Measurements from ENCODE around the gene PITPNC1. TPM values are rescaled to one million over a fixed set of nuclear protein-coding genes. Genes with fewer than 3 reads are reported as not detected.
A peak's percentile ranks its signal among the peaks of the same experiment; 100 is the strongest.

Gene PITPNC1
- total RNA-seq, 1 donor = 25.7 TPM

DNA sequence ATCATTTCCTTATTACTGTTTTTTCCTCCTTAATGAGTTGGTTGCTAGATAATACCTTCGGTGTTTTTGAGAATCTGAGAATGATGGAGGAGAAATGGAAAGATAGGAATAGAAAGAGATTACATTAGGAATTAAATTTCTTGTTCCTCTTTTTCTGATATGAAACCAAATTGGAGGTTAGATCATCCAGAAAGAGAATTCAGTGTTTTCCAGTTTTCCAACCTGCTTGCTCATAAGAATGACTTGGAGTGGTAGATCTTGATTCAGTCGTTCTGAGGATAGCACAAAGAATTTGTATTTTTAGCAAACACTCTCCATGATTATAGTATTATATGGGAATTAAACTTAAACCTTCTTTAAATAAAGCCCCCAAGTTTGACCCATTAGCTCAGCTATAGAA, 35.9 kb downstream of the PITPNC1 start:
- TF ChIP-seq, protein P1, sequence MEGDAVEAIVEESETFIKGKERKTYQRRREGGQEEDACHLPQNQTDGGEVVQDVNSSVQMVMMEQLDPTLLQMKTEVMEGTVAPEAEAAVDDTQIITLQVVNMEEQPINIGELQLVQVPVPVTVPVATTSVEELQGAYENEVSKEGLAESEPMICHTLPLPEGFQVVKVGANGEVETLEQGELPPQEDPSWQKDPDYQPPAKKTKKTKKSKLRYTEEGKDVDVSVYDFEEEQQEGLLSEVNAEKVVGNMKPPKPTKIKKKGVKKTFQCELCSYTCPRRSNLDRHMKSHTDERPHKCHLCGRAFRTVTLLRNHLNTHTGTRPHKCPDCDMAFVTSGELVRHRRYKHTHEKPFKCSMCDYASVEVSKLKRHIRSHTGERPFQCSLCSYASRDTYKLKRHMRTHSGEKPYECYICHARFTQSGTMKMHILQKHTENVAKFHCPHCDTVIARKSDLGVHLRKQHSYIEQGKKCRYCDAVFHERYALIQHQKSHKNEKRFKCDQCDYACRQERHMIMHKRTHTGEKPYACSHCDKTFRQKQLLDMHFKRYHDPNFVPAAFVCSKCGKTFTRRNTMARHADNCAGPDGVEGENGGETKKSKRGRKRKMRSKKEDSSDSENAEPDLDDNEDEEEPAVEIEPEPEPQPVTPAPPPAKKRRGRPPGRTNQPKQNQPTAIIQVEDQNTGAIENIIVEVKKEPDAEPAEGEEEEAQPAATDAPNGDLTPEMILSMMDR (IDR thresholded peaks at IDR 0.05; ENCODE audit: insufficient read depth, low read length) = no peak
- no peak for DNase-seq (ENCODE audit: low read depth)
- no peak overlapping the region for H3K4me3 ChIP-seq (ENCODE audit: low read depth, low read length)

DNA sequence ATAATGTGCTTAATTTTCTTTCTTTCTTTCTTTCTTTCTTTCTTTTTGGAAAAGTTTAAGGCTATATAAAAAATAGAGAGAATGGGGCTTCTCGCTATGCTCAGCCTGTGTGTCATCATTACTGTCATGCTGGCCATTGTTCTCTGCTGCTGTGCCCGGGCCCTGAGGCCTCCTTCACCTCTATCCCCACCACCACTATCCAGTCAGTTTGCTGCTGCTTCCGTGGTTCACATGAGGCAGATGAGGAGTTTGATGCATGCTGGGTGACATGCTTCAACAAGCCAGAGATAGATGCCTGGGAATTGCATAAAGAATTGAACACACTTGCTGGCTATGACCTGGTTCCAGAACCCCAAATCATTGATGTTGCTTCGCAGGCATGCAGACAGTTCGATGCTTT, 36.3 kb downstream of the PITPNC1 start:
- H3K4me3 ChIP-seq (ENCODE audit: low read depth, low read length) = no peak overlapping the region
- DNase-seq (ENCODE audit: low read depth) = no peak
- TF ChIP-seq, protein P1 (IDR thresholded peaks at IDR 0.05; ENCODE audit: insufficient read depth, low read length) = no peak

DNA sequence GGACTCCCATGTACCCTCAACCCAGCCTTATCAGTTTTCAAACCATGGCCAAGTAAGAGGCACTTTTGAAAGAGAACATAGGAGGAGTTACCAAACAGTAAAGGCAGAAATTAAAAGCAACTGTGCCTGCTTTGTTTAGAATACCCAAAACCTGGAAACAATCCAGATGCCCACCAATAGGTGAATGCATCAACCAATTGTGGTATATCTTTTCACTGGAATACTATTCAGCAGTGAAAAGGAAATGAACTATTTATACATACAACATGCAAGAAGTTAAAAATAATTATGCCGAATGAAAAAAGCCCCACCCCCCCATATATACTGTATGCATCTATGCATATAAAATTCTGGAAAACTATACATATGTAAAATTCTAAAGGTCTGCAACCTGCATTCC, 37.0 kb downstream of the PITPNC1 start:
- TF ChIP-seq, protein P1 (IDR thresholded peaks at IDR 0.05; ENCODE audit: insufficient read depth, low read length) = no peak

DNA sequence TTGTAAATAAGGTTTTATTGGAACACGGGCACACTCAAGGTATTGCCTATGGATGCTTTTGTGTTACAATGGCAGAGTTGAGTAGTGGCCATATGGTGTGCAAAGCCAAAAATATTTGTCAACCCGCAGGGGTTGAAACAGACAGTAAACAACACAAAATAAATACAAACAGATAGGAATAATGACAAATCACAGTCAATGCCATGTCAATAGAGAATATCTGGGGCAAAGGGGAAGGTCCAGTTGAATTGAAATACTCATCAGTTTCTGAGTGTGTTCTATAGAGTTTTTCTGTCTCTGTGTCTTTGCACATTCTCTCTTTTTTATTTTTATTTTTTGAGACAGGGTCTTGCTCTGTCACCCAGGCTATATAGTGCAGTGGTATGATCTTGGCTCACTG, 37.5 kb downstream of the PITPNC1 start:
- TF ChIP-seq, protein P1 (IDR thresholded peaks at IDR 0.05; ENCODE audit: insufficient read depth, low read length) = no peak
- DNase-seq (ENCODE audit: low read depth) = no peak
- no peak overlapping the region for H3K4me3 ChIP-seq (ENCODE audit: low read depth, low read length)

More for the DNA sequence above, 37.0 kb downstream of the PITPNC1 start:
- no peak for DNase-seq (ENCODE audit: low read depth)
- no peak overlapping the region for H3K4me3 ChIP-seq (ENCODE audit: low read depth, low read length)

DNA sequence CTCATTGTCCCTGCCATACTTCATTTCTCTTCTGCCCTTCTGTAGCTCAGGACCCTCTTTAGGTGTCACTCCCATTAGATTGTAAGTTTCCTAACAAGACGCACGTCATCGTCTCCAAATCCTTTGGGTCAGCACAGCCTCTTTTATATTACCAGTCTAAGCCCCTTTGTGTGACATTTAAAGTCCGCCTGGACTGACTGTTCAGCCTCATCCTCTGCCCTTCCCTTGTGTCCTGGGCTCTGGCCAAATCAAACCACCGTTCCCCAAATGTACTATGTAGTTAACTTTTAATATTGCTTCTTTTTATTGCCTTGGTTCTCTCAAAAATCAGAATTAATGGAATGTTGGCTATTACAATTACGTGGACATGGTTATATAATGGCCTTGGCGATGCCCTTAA, 38.2 kb downstream of the PITPNC1 start:
- DNase-seq (ENCODE audit: low read depth) = no peak
- H3K4me3 ChIP-seq (ENCODE audit: low read depth, low read length) = no peak overlapping the region
- TF ChIP-seq, protein P1 (IDR thresholded peaks at IDR 0.05; ENCODE audit: insufficient read depth, low read length) = no peak

DNA sequence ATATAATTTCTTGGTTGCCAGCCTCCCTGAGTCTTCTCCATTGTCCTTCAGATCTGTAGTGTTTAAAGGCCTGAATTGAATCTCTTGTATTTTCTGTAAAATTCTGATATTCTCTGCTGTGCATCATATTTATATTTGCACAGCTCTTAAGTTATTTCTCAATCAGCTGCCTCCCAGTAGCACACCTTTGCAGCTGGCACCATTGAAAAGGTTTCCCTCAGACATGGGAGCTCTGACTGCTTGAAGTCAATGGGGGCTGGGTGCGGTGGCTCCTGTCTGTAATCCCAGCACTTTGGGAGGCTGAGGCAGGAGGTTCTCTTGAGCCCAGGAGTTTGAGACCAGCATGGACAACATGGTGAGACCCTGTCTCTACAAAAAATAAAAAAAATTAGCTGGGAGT, 40.4 kb downstream of the PITPNC1 start:
- TF ChIP-seq, protein P1 (IDR thresholded peaks at IDR 0.05; ENCODE audit: insufficient read depth, low read length) = no peak
- no peak for DNase-seq (ENCODE audit: low read depth)
- H3K4me3 ChIP-seq (ENCODE audit: low read depth, low read length) = no peak overlapping the region

DNA sequence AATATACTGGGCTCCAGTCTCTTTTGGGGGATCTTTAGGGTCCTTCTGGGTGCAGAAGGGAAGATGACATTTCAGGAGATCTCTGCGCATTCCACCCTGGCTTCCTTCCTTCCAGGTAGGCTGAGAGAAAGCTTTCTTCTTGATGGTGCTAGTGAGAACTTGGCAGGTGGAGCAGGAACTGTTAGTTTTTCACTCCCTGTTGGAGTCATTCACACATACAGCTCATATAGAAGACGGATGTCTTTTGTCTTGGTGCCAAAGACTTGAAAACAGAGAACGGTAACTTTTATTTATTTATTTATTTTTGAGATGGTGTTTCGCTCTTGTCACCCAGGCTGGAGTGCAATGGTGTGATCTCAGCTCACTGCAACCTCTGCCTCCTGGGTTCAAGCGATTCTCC, 43.9 kb downstream of the PITPNC1 start:
- TF ChIP-seq, protein P1 (IDR thresholded peaks at IDR 0.05; ENCODE audit: insufficient read depth, low read length) = no peak
- no peak overlapping the region for H3K4me3 ChIP-seq (ENCODE audit: low read depth, low read length)
- DNase-seq (ENCODE audit: low read depth) = peak; percentile 16

Measured in fibroblast of the aortic adventitia (primary cell).